HG02763 (cell line): ENCODE results near the gene RNU5D-1.
"Not testable (repeated sequence)": the region's sequence is repeated elsewhere in the genome, so short reads cannot be mapped to it uniquely, and the experiment has no call there.

ENCODE experiments used
- ATAC-seq: cut with Tn5 transposase; IDR thresholded peaks from one replicate; pipeline ENCODE4 v1.9.1; 2021; ENCODE audit warnings: mild to moderate bottlenecking, moderate library complexity; ENCODE audit not compliant: unreplicated experiment

RNU5D-1 gene

GRCh38 chr1:44701141-44701573 lies 29.8 kb downstream of the RNU5D-1 start:
- ATAC-seq = no peak

DNA sequence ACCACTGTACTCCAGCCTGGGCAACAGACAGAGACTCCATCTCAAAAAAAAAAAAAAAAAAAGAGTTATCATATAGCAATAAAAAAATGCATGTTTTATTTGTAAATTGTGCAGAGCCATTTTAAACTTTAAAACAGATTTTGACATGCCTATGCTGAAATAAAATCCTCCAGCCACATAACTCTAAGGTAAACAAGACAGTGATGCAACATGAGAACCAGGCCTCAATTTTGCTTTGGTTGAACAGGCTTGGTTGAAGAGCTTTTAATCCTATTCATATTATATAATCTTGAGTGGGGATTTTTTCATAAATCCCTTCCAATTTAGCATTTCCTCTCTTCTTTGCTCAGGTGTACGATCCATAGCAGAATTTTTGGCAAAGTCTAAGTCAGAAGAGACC lies 30.4 kb downstream of the RNU5D-1 start:
- no peak for ATAC-seq

DNA sequence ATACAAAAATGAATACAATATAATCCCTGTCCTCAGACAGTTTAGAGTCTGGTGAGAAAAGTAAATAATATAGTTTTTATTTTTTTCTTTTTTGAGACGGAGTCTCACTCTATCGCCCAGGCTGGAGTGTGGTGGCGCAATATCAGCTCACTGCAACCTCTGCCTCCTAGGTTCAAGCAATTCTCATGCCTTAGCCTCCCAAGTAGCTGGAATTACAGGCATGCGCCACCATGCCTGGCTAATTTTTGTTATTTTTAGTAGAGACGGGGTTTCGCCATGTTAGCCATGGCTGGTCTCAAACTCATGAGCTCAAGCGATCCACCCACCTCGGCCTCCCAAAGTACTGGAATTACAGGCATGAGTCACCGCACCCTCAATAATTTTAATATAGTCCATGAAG lies 31.6 kb downstream of the RNU5D-1 start:
- ATAC-seq = not testable (repeated sequence)

DNA sequence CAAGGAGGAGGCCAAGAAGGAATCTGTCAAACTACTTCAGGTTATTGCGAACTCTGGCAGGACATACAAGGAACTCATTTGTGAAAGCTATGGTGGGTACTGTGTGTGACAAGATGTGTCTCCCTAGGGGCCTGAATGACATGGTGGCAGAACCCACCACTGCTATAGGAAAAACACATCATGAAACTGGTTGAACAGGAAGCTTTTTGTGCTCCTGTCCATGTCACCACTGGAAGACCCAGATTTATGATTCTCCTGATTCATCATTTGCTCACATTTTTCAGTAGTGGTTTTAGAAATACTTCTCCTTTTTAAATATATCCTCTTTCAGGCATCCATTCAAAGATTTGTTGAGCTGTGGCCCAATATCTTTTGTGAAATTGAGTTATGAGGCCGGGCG lies 32.8 kb downstream of the RNU5D-1 start:
- no peak for ATAC-seq

GRCh38 chr1:44696789-44697345 lies 34.1 kb downstream of the RNU5D-1 start:
- no peak for ATAC-seq

DNA sequence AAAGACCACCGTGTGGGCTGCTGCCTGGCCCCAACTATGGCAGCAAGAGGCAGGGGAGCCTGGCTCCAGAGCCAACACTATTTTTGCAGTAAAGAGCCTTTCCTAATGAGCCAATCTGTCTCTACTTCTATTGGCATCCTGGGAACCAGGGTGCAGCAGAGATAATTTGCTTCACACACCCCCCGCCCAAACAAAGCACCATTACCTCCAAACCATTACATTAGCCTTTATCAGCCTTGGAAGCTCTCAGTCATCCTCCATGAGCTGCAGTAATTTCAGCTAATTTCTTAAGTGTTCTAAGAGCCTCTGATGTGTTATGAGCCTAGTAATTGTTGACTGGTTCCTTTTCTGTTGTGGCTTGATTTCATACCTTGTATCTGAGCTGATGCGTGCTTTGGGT lies 34.9 kb downstream of the RNU5D-1 start:
- no peak for ATAC-seq

DNA sequence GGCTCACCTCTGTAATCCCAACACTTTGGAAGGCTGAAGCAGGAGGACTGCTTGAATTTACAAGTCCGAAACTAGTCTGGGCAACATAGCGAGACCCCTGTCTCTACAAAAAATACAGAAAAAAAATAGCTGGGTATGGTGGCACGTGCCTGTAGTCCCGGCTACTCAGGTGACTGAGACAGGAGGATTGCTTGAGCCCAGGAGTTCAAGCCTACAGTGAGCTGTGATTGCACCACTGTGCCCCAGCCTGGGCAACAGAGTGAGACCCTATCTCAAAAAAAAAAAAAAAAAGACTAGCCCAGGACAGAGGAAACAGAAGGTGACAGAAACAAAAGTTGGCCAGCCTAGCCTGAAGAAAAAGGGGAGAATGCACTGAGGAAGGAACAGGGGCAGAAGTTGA lies 35.3 kb downstream of the RNU5D-1 start:
- no peak for ATAC-seq

DNA sequence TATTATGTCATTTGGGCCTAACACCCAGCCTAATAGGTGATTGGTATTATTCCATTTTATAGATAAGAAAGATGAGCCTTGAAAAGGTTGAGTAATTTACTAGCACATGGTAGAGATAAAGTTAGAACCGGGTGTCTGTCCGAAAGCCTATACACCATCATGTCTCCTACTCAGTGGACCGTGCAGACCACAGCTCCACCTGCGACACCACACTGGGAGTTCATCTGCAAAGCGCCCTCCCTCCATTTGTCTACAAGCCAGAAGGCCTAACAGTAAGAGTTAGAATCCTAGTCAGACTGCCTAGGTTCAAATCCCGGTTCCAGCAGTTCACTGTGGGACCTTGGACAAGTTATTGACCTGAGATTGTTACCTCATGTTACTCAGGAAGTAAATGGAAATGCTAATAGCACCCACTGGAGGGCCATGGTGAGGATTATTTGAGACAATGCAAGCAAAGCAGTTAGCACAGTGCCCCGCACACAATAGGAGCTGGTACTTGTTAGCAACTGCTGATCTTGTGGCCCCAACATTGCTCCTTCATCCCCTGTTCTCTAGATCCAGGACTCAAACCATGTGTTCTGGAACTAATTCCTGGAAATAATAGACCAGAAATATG lies 36.0 kb downstream of the RNU5D-1 start:
- ATAC-seq = peak; percentile 68

GRCh38 chr1:44693900-44694299 lies 37.1 kb downstream of the RNU5D-1 start:
- ATAC-seq = no peak

GRCh38 chr1:44693159-44693558 lies 37.8 kb downstream of the RNU5D-1 start:
- ATAC-seq = no peak

DNA sequence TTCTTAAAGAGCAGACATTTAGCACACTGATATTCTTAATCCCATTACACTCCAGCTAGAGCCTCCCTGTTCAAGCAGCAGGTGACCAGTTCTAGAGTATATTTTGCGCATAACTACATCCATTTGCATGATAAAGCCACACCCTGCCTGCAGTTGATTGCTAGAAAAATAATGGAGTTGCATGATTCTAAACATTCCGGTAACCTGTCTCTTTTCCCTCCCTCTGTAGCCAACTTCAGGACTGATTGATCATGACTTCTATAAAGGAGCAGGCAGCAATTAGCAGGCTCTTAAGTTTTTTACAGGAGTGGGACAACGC lies 41.6 kb downstream of the RNU5D-1 start:
- ATAC-seq = no peak

- no peak for ATAC-seq
Observed at GRCh38 chr1:44688760-44689446, 42.1 kb downstream of the RNU5D-1 start.

GRCh38 chr1:44685881-44686280 lies 45.1 kb downstream of the RNU5D-1 start:
- no peak for ATAC-seq

DNA sequence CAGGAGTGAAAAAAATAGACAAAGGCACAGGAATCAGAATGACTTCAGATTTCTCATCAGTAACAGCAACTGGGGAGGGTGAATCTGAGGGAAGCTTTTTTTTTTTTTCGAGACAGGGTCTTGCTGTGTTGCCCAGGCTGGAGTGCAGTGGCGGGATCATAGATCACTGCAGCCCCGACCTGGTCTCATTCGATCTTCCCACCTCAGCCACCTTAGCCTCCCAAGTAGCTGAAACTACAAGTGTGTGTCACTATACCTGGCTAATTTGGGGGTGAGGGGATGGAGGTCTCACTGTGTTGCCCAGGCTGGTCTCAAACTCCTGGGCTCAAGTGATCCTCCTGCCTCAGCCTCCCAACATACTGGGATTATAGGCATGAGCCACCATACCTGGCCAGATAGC lies 45.8 kb downstream of the RNU5D-1 start:
- ATAC-seq = no peak

GRCh38 chr1:44684525-44684924 lies 46.4 kb downstream of the RNU5D-1 start:
- no peak for ATAC-seq

- no peak for ATAC-seq
Observed at GRCh38 chr1:44682883-44683265, 48.1 kb downstream of the RNU5D-1 start.

- no peak for ATAC-seq
Observed at GRCh38 chr1:44681905-44682882, 48.8 kb downstream of the RNU5D-1 start.
